Ishikawa (cell line): ENCODE results near the gene FLVCR2.

Experiments used
- CEBPB ChIP-seq: IDR thresholded peaks from 2 replicates; pipeline ENCODE4 v1.6.1; 2012
- TAF1 ChIP-seq: IDR thresholded peaks from 2 replicates; pipeline ENCODE4 v1.6.1; 2012; ENCODE audit warnings: low read depth, mild to moderate bottlenecking
- ZBTB7A ChIP-seq: IDR thresholded peaks from 2 replicates; pipeline ENCODE4 v1.6.1; 2012; ENCODE audit warnings: low read depth

DNA sequence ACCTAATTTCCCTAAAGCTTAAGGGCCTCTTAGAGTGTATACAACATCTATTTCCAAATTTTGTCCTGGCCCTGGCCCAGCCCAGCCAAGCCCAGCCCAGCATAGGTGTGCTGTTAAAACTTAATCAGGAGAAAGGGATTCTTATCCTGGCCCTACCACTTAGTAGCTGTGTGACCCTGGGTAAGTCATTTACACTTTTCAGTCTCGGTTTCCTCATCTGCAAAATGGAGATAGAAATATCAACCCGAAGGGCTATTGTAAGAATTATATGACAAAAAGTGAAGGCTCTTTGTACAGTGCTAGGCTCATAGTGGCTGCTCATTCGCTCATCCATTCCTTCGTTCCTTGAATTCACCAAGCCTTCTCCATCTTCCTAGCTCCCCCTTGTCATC, 81.8 kb downstream of the FLVCR2 start:
- TF ChIP-seq TAF1 (no peak), ZBTB7A (no peak), CEBPB (no peak)
